Measurements from ENCODE around the gene UCHL5. TPM values are rescaled to one million over a fixed set of nuclear protein-coding genes. Genes with fewer than 3 reads are reported as not detected.

UCHL5 gene
- total RNA-seq, 1 experiment from 2014 or later, result 42.1 TPM

GRCh38 chr1:193019442-193020026 lies 39.6 kb downstream of the UCHL5 start:
- Histone ChIP-seq H3K14ac (ENCODE audit: insufficient read depth, low read length) (no peak overlapping the region), H3K23ac (ENCODE audit: insufficient read length, low read depth, low read length) (no peak overlapping the region), H3K27ac (ENCODE audit: insufficient read length, low read depth, low read length) (no peak overlapping the region), H3K79me2 (ENCODE audit: insufficient read depth, low read length) (no peaks in the 10 kb centered on the region), H4K5ac (ENCODE audit: insufficient read length, low read depth, low read length) (no peak overlapping the region), H2BK15ac (ENCODE audit: low read depth, low read length) (no peak overlapping the region), H3K9ac (ENCODE audit: extremely low read depth, insufficient read length, low read length) (no peak overlapping the region), H3K9me3 (ENCODE audit: control insufficient read depth, low read depth, low read length) (no peaks in the 10 kb centered on the region), H2BK20ac (ENCODE audit: low read depth, low read length, poor library complexity, severe bottlenecking) (no peak overlapping the region), H3K79me1 (ENCODE audit: insufficient read depth, low read depth, low read length, poor library complexity, severe bottlenecking) (no peaks in the 10 kb centered on the region), H2AK5ac (ENCODE audit: insufficient read length, low read length) (no peak overlapping the region), H4K8ac (replicated peaks; ENCODE audit: insufficient read length, low read depth, low read length) (no peak overlapping the region), H3K4me1 (ENCODE audit: insufficient read depth, low read length) (no peaks in the 10 kb centered on the region), H2BK5ac (ENCODE audit: insufficient read length, low read length) (no peak overlapping the region), H3K56ac (ENCODE audit: insufficient read length, low read depth, low read length) (no peak overlapping the region), H3K23me2 (ENCODE audit: insufficient read length, low read depth, low read length, poor library complexity, severe bottlenecking) (no peaks in the 10 kb centered on the region), H3K27me3 (ENCODE audit: insufficient read depth, low read length) (no peaks in the 10 kb centered on the region), H4K91ac (ENCODE audit: insufficient read length, low read depth, low read length) (no peak overlapping the region), H2AFZ (ENCODE audit: low read length) (no peak overlapping the region), H3K4me2 (ENCODE audit: insufficient read depth, insufficient read length, low read length) (no peak overlapping the region), H4K20me1 (ENCODE audit: control insufficient read depth, insufficient read depth, insufficient read length) (no peaks in the 10 kb centered on the region), H2BK120ac (ENCODE audit: low read depth, low read length, poor library complexity, severe bottlenecking) (no peak overlapping the region), H2BK12ac (ENCODE audit: insufficient read length, low read depth, low read length) (no peak overlapping the region), H3T11ph (ENCODE audit: low read length) (no peak overlapping the region), H3K18ac (ENCODE audit: insufficient read length, low read depth, low read length) (no peak overlapping the region), H3K4ac (ENCODE audit: low read depth, low read length) (no peak overlapping the region)
- DNase-seq, result no peak
- H3K27ac Mint-ChIP-seq, result no peak overlapping the region
- no peaks in the 10 kb centered on the region for H3K9me3 Mint-ChIP-seq
- H3K4me3 Mint-ChIP-seq, result no peak overlapping the region
- TF ChIP-seq CTCF (conservative IDR thresholded peaks at IDR 0.05), result peak; percentile 67
- H3K27me3 Mint-ChIP-seq (ENCODE audit: low read depth), result no peaks in the 10 kb centered on the region
- peaks cover 9% of the 10 kb centered on the region in 2 experiments for H3K4me1 Mint-ChIP-seq
- H3K36me3 Mint-ChIP-seq (ENCODE audit: insufficient read depth in 1 of 3, low read depth in 3 of 3), result peaks cover 3 to 13% (median 4%) of the 10 kb centered on the region in 3 experiments; a peak in 6 of 7 replicates

Data from H9 (cell line).